ENCODE measurements around the gene SLC4A3.

Gene SLC4A3

GRCh38 chr2:219612577-219613286, 14.7 kb upstream of the SLC4A3 start:
- FAIRE-seq (no peak), DNase-seq (ENCODE audit: insufficient read length, low spot score) (no peak)

GRCh38 chr2:219613461-219614070, 13.9 kb upstream of the SLC4A3 start:
- no peak for DNase-seq (ENCODE audit: insufficient read length, low spot score)
- no peak for FAIRE-seq

- FAIRE-seq (no peak), DNase-seq (ENCODE audit: insufficient read length, low spot score) (no peak)
These were observed 13.2 kb upstream of the SLC4A3 start for GRCh38 chr2:219614076-219614860.

GRCh38 chr2:219615036-219615435, 12.4 kb upstream of the SLC4A3 start:
- no peak for FAIRE-seq
- DNase-seq (ENCODE audit: insufficient read length, low spot score): no peak

- FAIRE-seq (no peak), DNase-seq (ENCODE audit: insufficient read length, low spot score) (no peak)
These were observed 11.5 kb upstream of the SLC4A3 start for GRCh38 chr2:219615894-219616293.

- FAIRE-seq (no peak), DNase-seq (ENCODE audit: insufficient read length, low spot score) (no peak)
These were observed 10.9 kb upstream of the SLC4A3 start for GRCh38 chr2:219616550-219616949.

- FAIRE-seq (no peak), DNase-seq (ENCODE audit: insufficient read length, low spot score) (no peak)
These were observed 8.7 kb upstream of the SLC4A3 start for GRCh38 chr2:219618733-219619122.

- FAIRE-seq: no peak
- DNase-seq (ENCODE audit: insufficient read length, low spot score): no peak
These were observed 8.2 kb upstream of the SLC4A3 start for GRCh38 chr2:219619235-219619634.

GRCh38 chr2:219620546-219620945, 6.9 kb upstream of the SLC4A3 start:
- FAIRE-seq (no peak), DNase-seq (ENCODE audit: insufficient read length, low spot score) (no peak)

GRCh38 chr2:219621935-219622334, 5.5 kb upstream of the SLC4A3 start:
- DNase-seq (ENCODE audit: insufficient read length, low spot score) (no peak), FAIRE-seq (no peak)

GRCh38 chr2:219622472-219622871, 5.0 kb upstream of the SLC4A3 start:
- DNase-seq (ENCODE audit: insufficient read length, low spot score) (no peak), FAIRE-seq (no peak)

- no peak for FAIRE-seq
- no peak for DNase-seq (ENCODE audit: insufficient read length, low spot score)
These were observed 2.9 kb upstream of the SLC4A3 start for GRCh38 chr2:219624565-219624964.

- no peak for FAIRE-seq
- DNase-seq (ENCODE audit: insufficient read length, low spot score): no peak
These were observed 2.3 kb upstream of the SLC4A3 start for GRCh38 chr2:219625179-219625578.

GRCh38 chr2:219626540-219626939, 890 bp upstream of the SLC4A3 start:
- FAIRE-seq (no peak), DNase-seq (ENCODE audit: insufficient read length, low spot score) (no peak)

GRCh38 chr2:219628235-219628985, 980 bp downstream of the SLC4A3 start:
- DNase-seq (ENCODE audit: insufficient read length, low spot score): no peak

GRCh38 chr2:219628986-219629901, 1.8 kb downstream of the SLC4A3 start:
- FAIRE-seq (no peak), DNase-seq (ENCODE audit: insufficient read length, low spot score) (no peak)

More at GRCh38 chr2:219628235-219628985, 980 bp downstream of the SLC4A3 start:
- no peak for FAIRE-seq

GRCh38 chr2:219629976-219630695, 2.7 kb downstream of the SLC4A3 start:
- DNase-seq (ENCODE audit: insufficient read length, low spot score): no peak
- no peak for FAIRE-seq

- DNase-seq (ENCODE audit: insufficient read length, low spot score) (no peak), FAIRE-seq (no peak)
These were observed 3.5 kb downstream of the SLC4A3 start for GRCh38 chr2:219630770-219631405.

GRCh38 chr2:219631406-219631891, 4.0 kb downstream of the SLC4A3 start:
- no peak for FAIRE-seq
- no peak for DNase-seq (ENCODE audit: insufficient read length, low spot score)
